IPS-15b (cell line): Measurements from ENCODE around the gene NAT10.
"Not testable (repeated sequence)": the region's sequence is repeated elsewhere in the genome, so short reads cannot be mapped to it uniquely, and the experiment has no call there.

Source experiments
- H3K27me3 ChIP-seq: one replicate; pipeline ENCODE4 v1.6.1; 2013; ENCODE audit warnings: low read length; ENCODE audit not compliant: control insufficient read depth, insufficient read depth
- H3K36me3 ChIP-seq: one replicate; pipeline ENCODE4 v1.6.1; 2013; ENCODE audit warnings: low read length; ENCODE audit not compliant: control insufficient read depth, insufficient read depth
- H3K4me1 ChIP-seq: one replicate; pipeline ENCODE4 v1.6.1; 2013; ENCODE audit warnings: mild to moderate bottlenecking, low read length; ENCODE audit not compliant: control insufficient read depth, insufficient read depth
- H3K4me3 ChIP-seq: one replicate; pipeline ENCODE4 v1.5.1; 2013; ENCODE audit warnings: low read depth, low read length
- H3K9ac ChIP-seq: one replicate; pipeline ENCODE4 v1.6.1; 2013; ENCODE audit warnings: low read depth, mild to moderate bottlenecking, low read length
- H3K9me3 ChIP-seq: one replicate; pipeline ENCODE4 v1.6.1; 2013; ENCODE audit warnings: mild to moderate bottlenecking, low read length; ENCODE audit not compliant: control insufficient read depth, insufficient read depth

NAT10 gene

DNA sequence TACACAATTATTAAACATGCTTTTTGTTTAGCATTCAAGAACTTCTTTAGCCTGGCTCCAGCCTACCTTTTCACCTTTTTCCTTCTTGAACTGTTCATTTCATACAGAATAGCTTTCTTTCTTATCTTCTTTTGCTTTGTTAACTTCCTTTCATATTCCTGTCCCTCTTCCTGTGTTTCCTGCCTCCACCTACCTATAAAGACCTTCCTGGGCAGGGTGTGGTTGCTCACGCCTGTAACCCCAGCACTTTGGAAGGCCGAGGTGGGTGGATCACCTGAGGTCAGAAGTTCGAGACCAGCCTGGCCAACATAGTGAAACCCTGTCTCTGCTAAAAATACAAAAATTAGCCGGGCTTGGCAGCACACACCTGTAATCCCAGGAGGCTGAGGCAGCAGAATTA is 31.0 kb upstream of the NAT10 start:
- Histone ChIP-seq H3K4me1 (no peaks in the 10 kb centered on the region), H3K9ac (no peak overlapping the region), H3K9me3 (no peaks in the 10 kb centered on the region), H3K27me3 (no peaks in the 10 kb centered on the region), H3K36me3 (peaks cover 49% of the 10 kb centered on the region), H3K4me3 (no peak overlapping the region)

DNA sequence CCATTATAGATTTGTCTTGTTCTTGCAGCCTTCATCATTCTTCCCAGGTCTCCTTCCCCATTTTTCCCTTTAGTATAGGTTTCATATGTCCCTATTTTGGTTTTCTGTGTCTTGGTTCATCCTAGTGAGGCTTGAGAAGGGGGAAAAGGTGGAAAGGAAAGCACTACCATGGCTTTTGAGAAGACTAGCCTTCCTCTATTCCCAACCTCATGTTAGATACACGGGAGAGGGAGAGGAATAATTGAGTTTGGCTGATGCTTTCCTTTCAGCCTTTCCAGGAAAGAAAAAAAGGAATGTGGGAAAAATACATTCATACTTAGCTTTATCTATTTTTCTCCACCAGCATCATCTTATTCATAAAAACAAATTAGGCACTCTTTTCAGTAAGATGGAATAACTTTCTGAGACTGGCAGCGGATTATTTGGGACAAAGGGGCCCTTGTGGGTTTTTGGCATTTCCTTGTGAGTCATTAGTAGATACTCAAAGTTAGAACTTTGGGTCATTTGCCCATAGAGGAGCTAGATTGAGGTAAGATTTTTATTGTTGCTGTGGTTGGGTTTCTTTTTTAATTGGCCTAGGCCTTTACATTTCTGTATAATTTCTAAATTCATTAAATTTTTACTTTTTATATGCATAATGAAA is 30.1 kb upstream of the NAT10 start:
- Histone ChIP-seq H3K9ac (no peak overlapping the region), H3K36me3 (peaks cover 55% of the 10 kb centered on the region), H3K4me1 (no peaks in the 10 kb centered on the region), H3K9me3 (no peaks in the 10 kb centered on the region), H3K4me3 (no peak overlapping the region), H3K27me3 (no peaks in the 10 kb centered on the region)

DNA sequence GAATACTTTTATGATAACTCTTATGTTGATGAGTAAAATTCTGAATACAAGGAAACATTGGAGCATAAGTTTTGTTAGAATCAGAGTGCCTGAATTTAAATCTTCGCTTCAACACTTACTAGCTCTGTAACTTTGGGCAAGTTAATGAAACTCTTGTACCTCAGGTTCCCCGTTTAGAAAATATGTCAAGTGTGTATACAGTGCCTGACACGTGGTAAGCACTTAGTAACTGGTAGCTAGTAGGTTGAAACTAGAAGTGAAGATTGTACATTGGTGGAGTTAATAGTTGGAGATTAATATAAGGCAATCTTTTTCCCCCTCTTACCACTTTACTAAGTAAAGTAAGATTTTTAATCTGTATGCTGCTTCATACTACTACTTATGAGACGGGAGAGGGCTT is 24.8 kb upstream of the NAT10 start:
- Histone ChIP-seq H3K27me3 (no peaks in the 10 kb centered on the region), H3K36me3 (peaks cover 70% of the 10 kb centered on the region), H3K4me1 (no peaks in the 10 kb centered on the region), H3K9ac (no peak overlapping the region), H3K9me3 (no peaks in the 10 kb centered on the region), H3K4me3 (no peak overlapping the region)

DNA sequence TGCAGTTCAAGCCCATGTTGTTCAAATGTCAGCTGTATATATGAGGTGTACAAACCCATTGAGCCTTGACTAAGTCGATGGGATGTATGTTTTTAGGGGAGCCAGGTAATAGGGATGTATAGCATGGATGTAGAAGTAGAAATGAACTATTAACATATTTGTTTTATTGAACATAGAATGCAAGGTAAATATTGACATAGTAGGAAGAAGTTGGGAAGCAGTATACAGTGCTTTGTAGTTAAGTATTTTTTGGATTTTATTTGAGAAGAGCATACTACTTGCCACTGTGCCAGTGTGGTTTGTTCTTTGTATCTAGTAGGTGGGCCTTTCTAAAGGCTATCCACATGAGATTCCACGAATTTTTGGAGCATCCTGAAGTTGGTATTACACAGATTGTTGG is 20.8 kb upstream of the NAT10 start:
- no peak overlapping the region for H3K4me3 ChIP-seq
- H3K9ac ChIP-seq = no peak overlapping the region
- peaks cover 49% of the 10 kb centered on the region for H3K36me3 ChIP-seq
- no peaks in the 10 kb centered on the region for H3K4me1 ChIP-seq
- H3K9me3 ChIP-seq = no peaks in the 10 kb centered on the region
- H3K27me3 ChIP-seq = no peaks in the 10 kb centered on the region

DNA sequence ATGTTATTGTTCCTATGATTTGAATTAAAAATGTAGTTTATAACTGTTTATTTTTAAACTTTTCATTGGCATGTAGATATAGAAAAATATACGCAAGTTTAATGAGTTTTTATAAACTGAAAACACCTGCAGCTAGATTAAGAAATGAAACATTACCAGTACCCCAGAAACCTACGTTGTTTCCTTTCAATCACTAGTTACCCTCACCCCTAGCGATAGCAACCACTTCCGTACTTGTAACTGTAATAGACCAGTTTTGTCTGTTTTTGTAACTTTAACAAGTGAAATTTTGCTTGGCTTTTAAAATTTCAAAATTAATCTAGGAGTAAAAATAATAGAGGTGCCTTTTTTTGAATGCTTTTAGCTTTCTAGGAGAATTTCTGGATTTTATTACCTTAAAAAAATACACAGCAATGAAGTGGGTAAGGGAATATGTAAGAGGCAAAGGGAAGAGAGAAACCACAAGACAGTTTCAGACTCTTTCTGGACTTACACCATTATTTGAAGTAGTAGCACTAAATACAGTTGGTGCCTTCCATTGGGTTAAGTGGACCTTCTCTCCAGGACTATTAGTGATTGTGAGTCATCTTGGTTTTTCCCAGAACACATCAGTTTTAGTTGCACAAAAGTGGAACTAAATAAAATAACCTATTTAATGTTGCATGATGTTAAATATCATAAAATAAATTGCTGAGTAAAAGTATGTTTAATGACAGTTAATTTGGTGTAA is 18.7 kb upstream of the NAT10 start:
- Histone ChIP-seq H3K9ac (no peak overlapping the region), H3K36me3 (peaks cover 53% of the 10 kb centered on the region), H3K4me3 (no peak overlapping the region), H3K27me3 (no peaks in the 10 kb centered on the region), H3K9me3 (no peaks in the 10 kb centered on the region), H3K4me1 (no peaks in the 10 kb centered on the region)

DNA sequence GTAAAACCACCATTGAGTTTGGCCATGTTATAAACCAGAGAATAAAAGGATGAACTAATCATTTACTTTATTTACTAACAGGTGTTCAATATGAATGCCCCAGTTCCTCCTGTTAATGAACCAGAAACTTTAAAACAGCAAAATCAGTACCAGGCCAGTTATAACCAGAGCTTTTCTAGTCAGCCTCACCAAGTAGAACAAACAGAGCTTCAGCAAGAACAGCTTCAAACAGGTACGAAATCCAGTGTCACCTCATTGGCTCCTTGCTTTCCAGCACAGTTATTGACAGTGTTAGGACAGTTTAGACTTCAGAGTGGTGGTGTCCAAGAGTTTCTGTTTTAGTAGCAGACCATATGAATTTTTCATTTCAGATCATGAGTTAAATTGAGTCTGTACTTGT is 13.6 kb upstream of the NAT10 start:
- Histone ChIP-seq H3K4me1 (no peaks in the 10 kb centered on the region), H3K9ac (no peak overlapping the region), H3K27me3 (no peaks in the 10 kb centered on the region), H3K4me3 (no peak overlapping the region), H3K9me3 (no peaks in the 10 kb centered on the region), H3K36me3 (peaks cover 33% of the 10 kb centered on the region)

DNA sequence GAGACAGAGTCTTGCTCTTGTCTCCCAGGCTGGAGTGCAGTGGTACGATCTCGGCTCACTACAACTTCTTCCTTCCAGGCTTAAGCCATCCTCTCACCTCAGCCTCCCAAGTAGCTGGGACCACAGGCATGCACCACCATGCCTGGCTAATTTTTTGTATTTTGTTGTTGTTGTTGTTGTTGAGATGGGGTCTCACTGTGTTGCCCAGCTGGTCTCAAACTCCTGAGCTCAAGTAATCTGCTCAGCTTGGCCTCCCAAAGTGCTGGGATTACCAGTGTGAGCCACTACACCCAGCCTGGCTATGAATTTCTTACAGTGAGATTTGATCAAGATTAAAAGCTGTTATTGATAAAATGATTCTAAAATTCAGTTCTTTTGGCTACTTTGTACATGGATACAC is 10.5 kb upstream of the NAT10 start:
- H3K27me3 ChIP-seq, H3K9ac ChIP-seq, H3K4me1 ChIP-seq, H3K4me3 ChIP-seq, H3K9me3 ChIP-seq: not testable (repeated sequence)
- H3K36me3 ChIP-seq = peaks cover 49% of the 10 kb centered on the region

DNA sequence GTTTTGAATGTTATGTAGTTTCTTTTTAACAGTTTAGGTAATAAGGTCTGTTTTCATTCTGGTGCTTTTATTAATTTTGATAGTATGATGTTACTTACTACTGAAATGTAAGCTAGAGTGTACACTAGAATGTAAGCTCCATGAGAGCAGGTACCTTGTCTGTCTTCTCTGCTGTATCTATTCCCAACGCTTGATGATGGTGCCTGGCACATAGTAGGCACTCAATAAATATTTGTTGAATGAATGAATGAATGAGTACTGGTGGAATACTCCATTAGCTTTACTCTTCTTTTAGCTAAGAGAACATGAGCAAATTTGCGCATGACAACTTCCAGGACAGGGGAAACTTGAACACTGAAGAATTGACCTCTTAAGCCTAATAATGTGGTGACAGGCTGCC is 6.6 kb upstream of the NAT10 start:
- Histone ChIP-seq H3K27me3 (no peaks in the 10 kb centered on the region), H3K4me1 (no peaks in the 10 kb centered on the region), H3K4me3 (no peak overlapping the region), H3K36me3 (peaks cover 26% of the 10 kb centered on the region), H3K9ac (no peak overlapping the region), H3K9me3 (no peaks in the 10 kb centered on the region)

DNA sequence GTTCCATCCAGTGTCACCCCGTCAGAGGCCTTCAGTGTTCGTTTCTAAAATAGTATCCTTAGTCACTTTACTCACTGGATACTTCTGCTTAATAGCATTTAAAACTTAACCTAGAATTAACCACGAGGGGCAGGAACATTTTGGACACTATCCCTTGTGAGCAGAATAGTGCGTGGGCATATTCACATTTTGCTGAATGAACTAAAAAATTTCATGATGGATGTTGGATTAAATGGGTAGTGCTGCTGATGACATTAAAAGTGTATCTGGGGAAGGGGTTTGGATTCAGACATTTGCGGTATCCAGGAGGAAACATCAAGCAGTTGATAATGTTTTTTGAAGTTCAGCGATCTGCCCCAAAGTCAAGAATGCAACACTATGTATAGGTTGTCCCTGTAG is 750 bp upstream of the NAT10 start:
- H3K4me3 ChIP-seq = peak overlapping the region; percentile 95
- H3K36me3 ChIP-seq = peaks cover 13% of the 10 kb centered on the region
- H3K9ac ChIP-seq = peak overlapping the region; percentile 99
- peaks cover 3% of the 10 kb centered on the region for H3K4me1 ChIP-seq
- no peaks in the 10 kb centered on the region for H3K9me3 ChIP-seq
- H3K27me3 ChIP-seq = no peaks in the 10 kb centered on the region

DNA sequence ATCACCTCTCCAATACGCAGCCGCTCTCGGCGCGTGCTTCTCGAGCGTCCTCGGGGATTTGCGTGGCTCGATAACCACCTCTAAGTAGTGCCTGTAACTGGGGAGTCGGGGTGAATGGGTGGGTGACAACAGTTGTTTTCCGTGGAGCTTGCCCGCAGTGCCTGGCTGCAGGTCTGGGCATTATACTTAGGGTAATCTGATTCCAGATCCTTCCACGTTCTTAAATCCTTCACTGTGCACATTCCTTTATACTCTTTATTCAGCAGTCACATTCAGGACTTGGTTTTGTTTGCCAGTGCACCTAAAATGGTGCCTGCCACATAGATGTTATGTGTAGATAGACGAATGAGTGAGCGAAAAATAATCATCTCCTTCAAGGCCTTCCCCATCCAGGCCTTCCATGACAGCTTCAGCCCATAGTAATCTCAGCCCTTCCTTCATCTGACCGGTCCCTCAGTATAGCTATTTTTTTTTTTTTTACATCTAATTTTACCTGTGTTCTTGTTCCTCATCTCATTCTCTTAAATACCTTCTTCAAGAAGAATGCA is 602 bp downstream of the NAT10 start:
- Histone ChIP-seq H3K36me3 (peaks cover 10% of the 10 kb centered on the region), H3K9me3 (no peaks in the 10 kb centered on the region), H3K4me3 (peak overlapping the region; percentile 95), H3K27me3 (no peaks in the 10 kb centered on the region), H3K4me1 (peaks cover 3% of the 10 kb centered on the region), H3K9ac (peak overlapping the region; percentile 99)

DNA sequence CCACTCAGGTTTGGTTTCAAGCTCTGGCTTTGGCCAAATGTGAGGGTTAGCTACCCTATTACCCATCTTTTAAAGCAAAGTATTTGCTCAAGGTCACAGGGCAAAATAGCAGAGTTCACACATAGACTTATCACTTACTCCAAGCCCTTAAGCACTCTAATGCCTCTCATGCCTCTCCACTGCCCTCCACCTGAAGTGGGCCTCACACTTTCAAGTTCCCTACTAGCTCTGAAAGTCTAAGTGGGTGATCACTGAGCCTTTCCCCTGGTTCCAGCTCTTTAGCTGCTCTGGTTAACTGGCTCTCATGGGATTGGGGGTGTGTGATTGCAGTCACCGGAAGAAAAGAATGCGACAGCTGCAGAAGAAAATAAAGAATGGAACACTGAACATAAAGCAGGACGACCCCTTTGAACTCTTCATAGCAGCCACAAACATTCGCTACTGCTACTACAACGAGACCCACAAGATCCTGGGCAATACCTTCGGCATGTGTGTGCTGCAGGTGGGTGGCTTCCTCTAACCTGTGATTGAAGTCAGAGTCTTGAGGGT is 6.4 kb downstream of the NAT10 start:
- Histone ChIP-seq H3K4me1 (no peaks in the 10 kb centered on the region), H3K4me3 (no peak overlapping the region), H3K27me3 (no peaks in the 10 kb centered on the region), H3K9ac (no peak overlapping the region), H3K9me3 (no peaks in the 10 kb centered on the region), H3K36me3 (peaks cover 45% of the 10 kb centered on the region)

DNA sequence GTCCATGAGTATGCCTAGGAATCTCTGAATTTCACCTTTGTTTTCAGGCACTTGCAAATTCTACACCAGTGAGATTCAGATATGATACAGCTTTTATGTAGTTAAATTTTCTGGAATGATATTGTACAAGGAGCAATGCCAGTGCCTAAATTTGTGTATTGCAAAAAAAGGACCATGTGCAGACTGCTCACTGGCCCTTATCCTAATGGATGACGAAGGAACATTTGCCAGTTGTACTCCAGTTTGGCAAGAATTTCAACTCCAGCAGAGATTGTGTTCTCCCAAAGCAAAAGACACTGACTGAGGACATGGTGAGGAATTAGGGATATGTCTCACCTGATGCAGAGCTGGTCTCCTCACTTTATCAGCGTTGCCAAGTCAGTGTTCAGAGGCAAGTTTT is 8.6 kb downstream of the NAT10 start:
- no peak overlapping the region for H3K9ac ChIP-seq
- H3K36me3 ChIP-seq = peaks cover 55% of the 10 kb centered on the region
- no peak overlapping the region for H3K4me3 ChIP-seq
- no peaks in the 10 kb centered on the region for H3K9me3 ChIP-seq
- no peaks in the 10 kb centered on the region for H3K27me3 ChIP-seq
- H3K4me1 ChIP-seq = no peaks in the 10 kb centered on the region
